HG02610 (cell line): ENCODE results near the gene INPP4B.

Source experiments
- ATAC-seq: cut with Tn5 transposase; IDR thresholded peaks from one replicate; pipeline ENCODE4 v1.9.1; 2021; ENCODE audit warnings: mild to moderate bottlenecking, moderate library complexity; ENCODE audit not compliant: unreplicated experiment

INPP4B gene

DNA sequence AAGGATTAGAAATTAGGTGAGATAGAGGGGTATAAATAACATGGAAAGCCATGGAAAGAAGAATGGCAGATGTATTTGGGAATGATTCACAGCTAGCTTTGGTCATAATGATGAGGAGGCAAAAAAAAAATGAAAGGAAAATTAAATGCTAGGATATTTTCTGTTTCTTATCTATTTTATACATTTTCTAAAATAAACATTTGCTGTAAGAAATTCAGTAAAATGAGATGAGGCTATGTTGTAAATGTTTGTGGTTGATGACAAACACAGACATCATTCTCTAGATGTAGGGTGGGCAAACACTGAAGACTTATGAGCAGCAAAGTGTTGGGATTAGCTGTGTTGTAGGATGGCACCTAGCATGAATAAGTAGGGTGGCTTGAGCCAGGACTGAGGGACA, 802.6 kb downstream of the INPP4B start:
- no peak for ATAC-seq

DNA sequence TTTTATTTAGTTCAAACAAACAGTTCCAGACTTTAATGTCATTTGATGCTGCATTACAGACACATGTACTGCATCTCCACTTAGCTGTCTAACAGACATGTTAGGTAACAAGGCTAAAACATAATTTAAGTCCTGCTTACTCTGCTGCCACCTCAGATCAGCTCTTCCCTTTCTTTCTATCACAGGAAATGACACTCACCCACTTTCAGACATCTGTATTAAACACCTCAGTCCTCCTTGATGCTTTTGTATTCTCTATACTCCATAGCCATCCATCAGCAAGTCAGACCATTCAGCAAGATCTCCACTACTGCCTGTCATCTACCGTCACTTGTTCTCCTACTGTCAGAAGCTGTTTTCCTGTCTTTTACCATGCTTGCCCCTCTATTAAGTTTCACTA, 804.3 kb downstream of the INPP4B start:
- ATAC-seq = no peak

DNA sequence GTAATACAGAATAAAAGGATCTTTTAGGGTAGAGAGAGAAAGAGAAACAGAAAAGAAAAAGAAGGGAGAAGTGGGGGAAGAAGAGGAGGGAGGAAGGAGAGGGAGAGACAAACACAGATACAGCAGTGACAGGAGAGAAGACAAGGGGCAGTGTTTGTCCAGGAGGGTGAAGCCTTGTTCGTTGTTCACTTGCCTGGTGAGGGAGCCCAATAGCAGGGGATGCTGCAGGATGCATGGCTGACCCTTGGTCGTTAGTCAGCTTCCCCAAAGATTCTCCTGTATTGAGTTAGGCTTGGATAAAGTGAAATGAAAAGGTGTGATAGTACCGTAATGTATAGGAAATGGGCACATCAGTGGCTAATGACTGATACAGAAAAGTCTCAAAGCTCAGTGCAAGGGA, 806.1 kb downstream of the INPP4B start:
- ATAC-seq = no peak

DNA sequence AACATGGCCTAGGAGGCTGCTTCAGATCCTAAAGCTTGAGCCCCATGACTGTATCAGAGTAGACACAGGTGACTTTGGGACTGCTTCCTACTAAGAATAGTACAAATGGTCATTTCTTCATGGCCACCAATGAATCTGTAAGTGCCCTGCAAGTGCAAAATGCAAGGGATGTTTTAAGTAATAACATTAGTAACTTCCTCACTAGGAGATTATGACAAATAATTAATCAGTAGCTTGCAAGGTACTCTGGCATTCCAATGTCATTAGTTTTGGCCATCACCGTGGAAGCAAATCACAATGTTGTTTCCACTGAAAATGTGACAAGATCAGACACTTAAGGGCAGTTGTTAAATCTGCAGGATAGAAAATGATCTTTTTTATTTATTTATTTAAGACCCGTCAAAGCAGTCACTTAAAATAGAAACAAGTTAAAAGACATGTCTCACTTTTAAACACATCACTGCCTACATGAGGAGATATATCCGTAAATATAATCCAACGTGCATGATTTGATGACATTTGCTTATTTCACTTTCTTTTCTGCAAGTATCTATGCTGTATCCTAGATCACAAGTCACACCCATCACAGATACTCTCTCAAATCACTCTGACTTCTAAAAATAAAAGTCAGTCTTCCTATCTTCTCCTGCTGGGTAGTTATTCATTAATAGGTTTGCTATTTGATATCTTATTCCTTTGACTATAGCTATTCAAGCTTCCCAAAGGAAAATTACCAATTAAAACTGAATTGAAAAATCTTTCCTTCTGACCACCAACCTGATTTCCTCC, 809.1 kb downstream of the INPP4B start:
- ATAC-seq = no peak

DNA sequence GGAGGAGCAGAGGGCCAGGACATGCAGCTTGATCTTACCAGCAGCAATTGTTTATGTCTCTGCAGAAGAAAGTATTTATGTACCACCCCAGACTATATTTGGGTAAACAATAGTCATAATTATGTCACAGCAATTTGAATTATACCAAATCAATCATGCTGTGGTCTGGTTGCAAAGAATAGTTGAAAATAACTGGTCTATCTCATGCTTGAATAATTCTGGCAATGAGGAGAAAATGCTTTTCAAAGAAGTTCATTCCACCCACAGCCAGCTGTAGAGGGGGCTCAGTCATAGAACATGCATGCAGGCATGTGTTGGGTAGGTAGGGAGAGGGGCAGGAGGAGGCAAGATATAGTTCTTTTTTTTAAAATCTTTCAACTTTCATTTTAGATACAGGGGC, 810.5 kb downstream of the INPP4B start:
- ATAC-seq = no peak

DNA sequence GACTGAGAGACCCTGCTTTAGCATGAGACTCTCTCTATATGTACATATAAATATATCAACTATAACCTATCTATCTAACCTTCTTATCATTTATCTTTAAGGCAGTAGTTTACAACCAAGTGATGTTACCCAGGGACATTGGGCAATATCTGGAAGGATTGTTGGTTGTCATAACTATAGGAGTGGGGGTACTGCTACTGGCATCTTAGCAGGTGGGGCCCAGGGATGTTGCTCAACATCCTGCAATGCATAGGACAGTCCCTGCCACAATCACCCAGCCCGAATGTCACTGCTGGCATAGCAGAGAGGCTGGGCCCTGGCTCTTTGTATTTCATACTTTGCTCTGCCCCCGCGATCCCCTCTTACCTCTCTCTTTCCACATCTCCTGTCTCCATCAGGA, 812.0 kb downstream of the INPP4B start:
- no peak for ATAC-seq

DNA sequence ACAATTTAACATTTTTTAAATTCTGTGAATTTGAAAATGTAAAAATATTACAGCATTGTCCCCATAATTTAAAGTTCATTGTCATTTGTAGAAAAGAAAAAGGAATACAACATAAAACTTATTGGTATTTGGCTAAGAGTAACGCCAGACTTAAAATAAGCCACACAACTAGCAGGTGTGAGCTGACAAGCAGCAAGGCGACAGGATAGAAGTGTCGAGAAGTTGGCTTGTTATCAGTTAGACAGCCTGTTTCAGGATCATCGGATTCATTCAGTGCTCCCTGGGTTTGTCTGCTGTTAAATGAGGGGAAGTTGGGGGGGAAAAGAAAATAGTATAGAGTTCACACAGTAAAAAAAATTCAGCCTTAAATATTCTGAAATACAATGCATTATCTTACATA, 816.1 kb downstream of the INPP4B start:
- no peak for ATAC-seq

DNA sequence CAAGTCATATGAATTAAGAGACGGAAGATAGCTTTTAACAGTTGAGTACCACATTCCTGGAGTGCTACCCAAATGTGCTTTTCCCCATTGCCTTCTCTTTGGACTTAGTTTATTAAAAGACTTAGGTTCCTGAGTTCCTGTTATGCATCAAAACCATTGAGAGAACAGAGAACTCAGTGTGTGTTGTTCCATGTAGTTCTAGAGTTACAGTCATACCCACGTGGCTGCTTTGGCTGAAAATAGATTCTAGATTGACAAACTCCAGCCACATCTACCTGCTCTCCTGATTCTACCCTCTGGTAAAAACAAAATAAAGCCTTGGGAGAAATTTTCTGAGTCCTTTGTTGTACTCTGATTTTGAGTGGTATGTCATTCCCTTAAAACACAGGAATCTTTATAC, 824.3 kb downstream of the INPP4B start:
- no peak for ATAC-seq

DNA sequence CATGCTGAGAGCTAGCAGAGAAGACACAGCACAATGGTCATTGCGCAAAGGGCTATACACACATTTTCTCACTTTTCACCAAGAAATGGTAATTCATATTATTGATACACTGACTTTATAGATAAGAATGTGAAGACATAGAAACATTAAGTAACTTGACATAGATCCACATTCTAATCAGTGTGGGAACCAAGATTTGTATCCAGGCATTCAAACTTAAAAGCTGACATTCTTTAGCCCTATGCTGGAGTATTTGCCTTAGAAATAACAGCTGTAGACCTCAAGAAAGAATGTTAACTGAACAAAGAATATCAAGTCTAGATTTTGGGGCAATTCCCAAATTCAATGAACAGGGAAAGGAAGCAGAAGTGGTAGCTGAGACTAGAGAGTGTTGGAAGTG, 824.9 kb downstream of the INPP4B start:
- ATAC-seq = no peak

DNA sequence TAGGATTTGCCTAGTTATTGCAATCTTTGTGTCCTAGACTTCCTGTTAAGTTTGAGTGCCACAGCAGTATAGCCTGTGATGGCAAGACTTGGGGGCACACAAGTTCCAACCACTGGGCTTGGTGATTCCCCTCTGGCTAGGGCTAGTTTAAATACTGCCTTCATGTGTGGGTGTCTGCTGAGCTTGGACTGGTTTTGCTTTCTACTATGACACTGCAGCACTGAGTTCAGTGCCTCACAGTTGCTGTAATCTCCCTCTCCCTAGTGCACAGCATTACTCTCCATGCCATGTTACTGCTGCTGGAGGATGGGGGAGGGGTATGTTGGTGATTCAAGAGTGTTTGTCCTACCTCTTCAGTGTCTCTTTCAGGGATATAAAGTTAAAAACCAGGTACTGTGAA, 830.1 kb downstream of the INPP4B start:
- ATAC-seq = no peak

DNA sequence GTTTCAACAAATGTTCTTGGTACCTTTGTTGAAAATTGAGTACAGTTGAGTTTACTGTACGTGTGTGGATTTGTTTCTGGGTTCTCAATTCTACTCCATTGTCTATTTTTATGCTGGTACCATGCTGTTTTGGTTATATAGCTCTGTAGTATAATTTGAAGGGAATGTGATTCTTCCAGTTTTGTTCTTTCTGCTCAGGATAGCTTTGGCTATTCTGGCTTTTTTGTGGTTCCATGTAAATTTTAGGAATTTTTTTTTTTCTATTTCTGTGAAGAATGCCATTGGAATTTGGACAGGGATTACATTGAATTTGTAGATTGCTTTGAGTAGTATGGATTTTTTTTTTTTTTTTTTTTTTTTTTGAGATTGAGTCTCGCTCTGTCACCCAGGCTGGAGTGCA, 836.4 kb downstream of the INPP4B start:
- no peak for ATAC-seq

DNA sequence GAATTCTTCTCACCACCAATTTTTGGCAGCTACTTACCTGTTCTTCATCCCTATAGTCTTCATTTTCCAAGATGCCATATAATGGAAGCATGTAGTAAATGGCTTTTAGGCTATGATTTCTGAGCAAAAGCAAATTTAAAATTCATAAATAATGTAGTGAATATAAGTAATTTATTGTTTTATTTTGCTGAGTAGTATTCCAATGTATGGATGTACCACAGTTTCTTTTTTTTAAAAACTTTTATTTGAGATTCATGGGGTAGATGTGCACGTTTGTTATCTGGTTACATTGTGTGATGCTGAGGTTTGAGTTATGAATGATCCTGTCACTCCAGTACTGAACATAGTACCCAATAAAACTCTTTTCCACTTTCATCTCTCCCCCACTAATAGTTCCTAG, 840.6 kb downstream of the INPP4B start:
- no peak for ATAC-seq

DNA sequence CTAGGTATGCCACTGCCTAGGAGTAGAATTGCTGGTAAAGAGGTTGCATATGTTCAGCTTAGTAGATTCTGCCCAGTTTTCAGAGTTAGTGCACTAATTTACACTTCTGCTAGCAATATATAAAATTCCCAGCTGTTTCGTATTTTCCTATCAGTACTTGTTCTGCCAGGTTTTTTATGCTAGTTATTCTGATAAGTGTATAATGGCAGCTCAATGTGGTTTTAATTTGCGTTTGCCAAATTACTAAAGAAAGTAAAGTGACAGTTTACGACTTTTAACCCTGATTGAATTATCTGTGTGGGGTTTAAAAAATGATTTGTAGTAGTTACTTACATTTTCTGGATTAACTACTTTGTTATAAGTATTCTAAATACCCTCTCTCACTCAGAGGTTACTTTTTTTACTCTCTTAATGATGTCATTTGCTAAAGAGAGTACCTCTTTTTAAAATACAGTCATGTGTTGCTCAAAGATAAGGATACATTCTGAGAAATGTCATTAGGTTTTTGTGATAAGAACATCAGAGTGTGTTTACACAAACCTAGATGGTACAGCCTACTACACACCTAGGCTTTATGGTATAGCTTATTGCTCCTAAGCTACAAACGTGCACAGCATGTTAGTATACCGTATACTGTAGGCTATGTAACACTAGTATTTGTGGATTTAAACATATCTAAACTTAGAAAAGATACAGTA, 846.5 kb downstream of the INPP4B start:
- no peak for ATAC-seq

DNA sequence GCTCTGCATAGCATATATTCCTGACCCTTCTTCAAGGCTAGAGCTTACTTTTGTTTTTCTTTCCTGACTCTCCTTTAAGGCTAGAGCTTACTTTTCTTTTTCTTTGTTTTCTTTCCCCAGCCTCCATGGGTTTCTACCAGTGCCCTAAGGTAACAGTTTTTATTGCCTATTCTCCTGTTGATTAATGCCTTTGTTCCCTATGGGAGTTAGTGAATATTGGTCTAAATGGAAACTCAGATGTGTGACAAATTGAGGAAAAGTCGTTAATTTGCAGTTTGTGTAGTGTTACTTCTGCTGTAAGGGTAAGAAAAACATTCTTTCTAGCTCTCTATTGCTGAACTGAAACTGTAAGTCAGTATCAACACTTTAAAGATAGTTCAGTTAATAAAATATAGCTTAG, 851.0 kb downstream of the INPP4B start:
- ATAC-seq = no peak

DNA sequence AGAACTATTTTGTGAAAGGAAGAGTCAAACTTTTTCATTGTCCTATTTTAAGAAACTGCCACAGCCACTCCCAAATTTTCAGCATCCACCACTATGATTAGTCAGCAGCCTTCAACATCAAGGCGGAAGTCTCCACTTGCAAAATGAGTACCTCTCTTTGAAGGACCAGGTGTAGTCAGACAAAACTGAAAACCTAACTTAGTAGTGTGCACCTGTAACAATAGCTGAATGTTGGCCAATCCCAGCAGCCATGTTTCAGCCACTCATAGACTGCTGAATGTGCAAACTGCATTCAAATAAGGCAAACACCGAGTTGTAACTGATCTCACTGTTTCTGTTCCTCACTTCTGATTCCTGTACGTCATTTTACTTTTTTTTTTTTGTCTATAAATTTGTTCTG, 868.7 kb downstream of the INPP4B start:
- no peak for ATAC-seq
